NOMO-1 (cell line): Measurements from ENCODE around the gene UBE2D4.
A peak's percentile ranks its signal among the peaks of the same experiment; 100 is the strongest.
"Not testable (repeated sequence)": the region's sequence is repeated elsewhere in the genome, so short reads cannot be mapped to it uniquely, and the experiment has no call there.

Experiments used
- DNase-seq, 2 experiments: peaks; one replicate each; lab custom pipeline; 2025; ENCODE audit not compliant: unreplicated experiment in 2 of 2; lab: John Stamatoyannopoulos, UW

The UBE2D4 gene

DNA sequence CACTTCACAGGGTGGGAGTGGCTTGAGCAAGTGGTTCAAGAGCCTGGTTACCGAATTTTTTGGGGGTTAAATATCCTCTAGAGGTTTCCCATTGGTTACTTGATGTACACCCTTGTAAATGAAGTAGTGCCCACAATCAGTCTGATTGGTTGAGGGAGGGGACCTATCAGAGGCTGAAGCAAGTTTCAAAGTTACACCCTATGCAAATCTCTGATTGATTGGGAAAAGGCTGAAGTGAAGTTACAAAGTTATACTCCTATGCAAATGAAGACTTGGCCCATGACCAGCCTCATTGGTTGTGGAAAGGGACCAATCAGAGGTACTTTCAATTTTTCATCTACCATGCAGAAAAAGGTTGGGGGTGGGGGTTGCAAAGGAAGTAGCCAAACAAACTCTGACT, 34.7 kb downstream of the UBE2D4 start:
- no peak for DNase-seq

DNA sequence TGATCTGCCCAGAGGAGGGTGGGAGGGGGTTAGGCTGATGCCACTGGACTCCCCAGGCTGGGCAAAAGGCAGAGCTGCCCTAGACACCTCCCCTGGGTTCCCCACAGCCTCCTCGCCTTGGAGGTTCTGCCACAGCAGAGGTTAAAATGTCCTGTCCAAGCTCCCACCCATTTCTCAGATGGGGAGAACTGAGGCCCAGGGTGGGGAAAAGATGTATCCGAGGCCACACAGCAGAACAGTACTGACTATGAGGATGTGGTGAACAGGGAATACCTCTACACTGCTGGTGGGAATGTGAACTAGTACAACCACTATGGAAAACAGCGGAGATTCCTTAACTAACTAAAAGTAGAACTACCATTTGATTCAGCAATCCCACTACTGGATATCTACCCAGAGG, 40.2 kb downstream of the UBE2D4 start:
- not testable (repeated sequence) for DNase-seq

DNA sequence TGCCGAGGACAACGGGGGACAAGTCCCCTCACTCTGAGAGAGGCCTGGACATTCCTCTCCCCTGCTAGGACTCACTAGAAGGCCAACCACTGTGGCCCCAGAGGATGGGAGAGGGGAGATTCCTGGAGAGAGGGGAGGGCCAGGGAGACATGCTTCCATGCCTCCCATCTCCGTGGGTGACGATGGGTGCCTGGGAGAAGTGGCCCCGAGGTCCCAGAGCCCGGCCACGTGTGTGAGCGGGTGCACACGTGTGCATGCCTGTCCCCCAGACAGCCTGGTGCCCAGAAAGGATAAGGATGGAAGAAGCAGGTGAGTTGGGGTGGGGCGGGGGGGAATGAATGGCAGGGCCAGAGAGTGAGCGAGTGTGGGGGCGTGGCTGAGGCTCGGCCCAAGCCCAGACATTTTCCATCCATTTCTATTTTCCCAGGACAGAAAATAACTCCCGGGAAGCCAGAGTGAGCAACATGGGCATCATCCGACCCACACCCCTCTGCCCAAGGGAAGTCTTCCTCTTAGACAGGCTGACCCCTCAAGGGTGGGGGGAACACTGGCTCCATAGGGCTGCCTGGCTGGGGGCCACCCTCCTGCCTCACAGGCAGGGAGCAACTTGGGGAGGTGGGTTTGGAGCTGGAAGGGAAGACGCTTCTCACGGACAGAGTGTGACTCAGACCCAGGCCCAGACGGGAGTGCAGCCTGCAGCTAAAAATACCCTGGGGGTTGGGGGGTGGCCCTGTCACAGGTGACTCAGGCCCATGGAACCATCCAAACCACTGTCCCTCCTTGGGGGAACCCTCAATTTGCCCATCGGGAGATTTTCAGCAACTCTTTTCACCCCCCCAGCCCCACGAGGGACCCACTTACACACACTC, 42.2 kb downstream of the UBE2D4 start:
- not testable (repeated sequence) for DNase-seq

DNA sequence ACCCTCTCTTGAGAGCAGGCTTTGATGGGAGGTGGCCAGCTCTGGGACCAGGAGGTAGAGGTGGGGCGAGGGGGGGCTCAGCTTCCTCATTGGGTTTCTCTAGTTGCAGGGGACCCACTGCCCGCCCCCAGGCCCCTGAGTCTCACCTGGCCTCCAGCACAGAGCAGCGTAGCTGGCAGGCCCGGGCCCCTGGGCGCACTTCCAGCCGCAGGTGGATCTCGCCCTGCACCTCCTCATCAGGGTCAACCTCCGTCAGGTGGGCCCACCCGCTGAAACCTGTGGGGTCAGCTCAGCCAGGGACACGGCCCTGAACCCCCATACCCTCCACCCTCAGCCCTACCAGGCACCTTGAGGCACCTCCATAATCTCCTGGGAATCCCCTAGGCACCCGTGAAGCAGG, 43.4 kb downstream of the UBE2D4 start:
- not testable (repeated sequence) for DNase-seq

DNA sequence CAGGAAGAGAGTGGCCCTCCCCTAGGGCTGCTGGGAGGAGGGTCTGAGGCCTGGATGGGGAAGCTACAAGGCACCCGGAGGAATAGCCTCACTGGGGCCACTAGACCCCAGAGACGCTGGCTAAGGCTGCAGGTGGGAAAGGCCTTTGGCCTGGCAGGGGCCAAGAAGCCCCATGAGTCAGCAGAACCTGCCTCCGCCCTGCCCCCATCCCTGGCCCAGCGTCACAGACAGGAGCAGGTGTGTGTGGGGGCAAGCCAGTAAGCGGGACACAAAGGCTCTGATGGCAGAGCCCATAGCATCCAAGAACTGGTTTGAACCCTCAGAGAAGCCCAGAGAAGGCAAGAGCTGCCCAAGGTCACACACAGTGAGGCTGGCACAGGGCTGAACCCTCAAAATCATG, 44.5 kb downstream of the UBE2D4 start:
- not testable (repeated sequence) for DNase-seq

DNA sequence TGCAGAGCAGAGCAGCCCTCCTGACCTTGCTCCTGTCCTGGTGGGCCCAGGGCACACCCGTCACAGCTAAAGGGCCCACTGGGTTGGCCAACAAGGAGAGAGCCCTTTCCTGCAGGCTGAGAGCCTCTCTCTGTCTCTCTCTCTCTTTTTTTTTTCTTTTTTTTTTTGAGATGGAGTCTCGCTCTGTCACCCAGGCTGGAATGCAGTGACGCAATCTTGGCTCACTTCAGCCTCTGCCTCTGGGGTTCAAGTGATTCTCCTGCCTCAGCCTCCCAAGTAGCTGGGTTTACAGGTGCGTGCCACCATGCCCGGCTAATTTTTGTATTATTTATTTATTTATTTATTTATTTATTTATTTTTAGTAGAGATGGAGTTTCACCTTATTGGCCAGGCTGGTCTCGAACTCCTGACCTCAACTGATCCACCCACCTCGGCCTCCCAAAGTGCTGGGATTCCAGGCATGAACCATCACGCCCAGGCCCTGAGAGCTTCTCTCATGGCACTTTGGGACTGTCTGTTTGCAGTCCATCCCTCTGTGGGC, 47.9 kb downstream of the UBE2D4 start:
- not testable (repeated sequence) for DNase-seq

DNA sequence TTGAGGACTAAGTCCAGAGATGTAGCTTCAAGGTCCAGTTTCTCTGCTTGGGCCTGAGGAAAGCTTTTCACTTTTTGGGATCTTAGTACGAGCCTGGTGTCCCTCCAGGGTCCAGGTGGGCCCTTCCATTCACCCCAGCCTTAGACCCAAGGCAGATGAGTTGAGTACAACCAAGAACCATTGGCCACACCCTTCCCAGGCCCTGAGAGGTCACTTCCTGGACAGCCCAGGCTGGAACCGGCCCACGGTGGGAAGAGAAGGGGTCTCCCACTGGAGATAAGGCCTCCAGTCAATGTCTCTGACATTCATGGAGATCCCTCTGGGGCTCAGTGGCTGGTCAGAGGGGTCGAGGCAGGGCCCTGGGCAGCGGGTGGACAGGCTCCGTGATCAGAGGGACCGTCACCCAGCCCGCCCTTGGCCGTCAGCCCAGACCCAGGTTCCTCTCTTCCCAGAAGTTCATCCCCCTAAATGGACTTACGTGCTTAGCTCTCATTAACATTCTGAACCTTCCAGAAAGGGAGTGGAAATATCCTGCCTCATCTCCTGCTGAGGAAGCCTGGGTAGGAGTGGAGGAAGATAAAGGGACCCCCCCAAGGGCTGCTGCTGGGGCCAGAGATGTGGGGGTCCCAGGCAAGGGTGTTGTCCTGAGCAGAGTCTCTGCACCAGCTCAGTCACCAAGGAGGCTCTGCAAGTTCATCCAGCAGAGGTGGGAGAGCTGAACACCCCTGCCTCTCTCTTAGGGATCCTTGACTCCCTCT, 48.7 kb downstream of the UBE2D4 start:
- not testable (repeated sequence) for DNase-seq

DNA sequence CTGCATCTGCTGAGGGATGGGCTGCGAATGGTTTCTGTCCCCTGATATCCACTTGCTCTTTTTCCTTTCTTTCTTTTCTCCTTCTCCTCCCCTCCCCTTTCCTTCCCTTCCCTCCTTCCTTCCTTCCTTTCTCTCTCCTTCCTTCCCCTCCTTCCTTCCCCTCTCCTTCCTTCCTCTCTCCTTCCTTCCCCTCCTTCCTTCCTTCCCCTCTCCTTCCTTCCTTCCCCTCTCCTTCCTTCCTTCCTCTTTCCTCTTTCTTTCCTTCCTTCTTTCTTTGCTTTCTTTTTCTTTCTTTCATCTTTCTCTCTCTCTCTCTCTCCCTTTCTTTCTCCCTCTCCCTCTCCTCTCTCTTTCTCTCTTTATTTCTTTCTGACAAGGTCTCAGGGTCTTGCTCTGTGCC, 51.3 kb downstream of the UBE2D4 start:
- DNase-seq: no peak

DNA sequence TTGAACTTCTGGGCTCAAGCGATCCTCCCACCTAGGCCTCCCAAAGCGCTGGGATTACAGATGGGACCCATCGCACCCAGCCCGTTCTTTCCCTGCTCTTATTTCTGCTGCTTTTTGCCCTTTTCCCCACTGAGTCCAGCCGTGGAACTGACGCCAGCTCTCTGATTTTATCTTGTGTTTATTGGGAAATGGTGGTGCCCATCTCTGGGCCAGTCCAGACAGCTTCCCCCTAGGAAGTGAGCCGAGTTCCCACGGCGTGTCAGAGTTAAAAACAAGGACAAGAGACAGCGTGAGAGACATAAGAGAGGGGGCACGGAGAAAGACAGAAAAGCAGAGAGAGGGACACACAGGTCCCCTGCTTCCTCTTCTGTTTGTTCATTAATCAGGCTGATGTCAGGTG, 51.9 kb downstream of the UBE2D4 start:
- DNase-seq: not testable (repeated sequence)

DNA sequence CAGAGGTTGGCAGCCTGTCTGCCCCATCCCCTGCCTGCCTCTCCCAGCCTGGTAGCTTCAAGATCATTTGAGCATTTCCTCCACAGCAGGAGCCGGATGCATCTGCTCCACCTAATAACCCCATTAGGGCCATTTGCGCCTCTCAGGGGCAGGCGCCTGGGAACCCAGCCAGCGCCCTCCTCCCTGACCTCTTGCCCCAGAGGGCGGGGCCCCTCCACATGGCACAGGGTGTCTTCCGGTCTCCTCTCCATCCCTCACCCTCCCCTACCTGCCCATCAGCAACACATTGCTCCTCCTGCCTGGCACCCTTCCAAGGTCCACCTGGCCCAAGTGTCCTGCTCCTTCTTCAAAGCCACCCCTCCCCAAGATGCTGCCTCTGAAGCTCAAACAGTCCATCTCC, 56.6 kb downstream of the UBE2D4 start:
- not testable (repeated sequence) for DNase-seq

DNA sequence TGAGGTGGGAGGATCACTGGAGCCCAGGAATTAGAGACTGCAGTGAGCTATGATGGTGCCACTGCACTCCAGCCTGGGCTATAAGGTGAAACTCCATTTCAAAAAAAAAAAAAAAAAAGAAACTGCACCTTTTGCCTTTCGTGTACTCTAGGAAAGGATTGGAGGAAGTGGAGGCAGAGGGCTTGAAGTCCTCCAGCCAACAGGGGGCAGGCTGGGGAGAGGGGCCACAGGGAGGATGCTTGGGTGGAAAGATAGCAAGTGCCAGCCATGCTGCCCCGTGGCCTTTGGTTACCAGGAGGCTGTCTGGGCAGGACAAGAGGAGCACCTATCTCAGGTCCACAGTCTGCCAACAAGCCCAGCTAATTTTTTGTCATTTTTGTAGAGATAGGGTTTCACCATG, 57.5 kb downstream of the UBE2D4 start:
- DNase-seq: not testable (repeated sequence)

DNA sequence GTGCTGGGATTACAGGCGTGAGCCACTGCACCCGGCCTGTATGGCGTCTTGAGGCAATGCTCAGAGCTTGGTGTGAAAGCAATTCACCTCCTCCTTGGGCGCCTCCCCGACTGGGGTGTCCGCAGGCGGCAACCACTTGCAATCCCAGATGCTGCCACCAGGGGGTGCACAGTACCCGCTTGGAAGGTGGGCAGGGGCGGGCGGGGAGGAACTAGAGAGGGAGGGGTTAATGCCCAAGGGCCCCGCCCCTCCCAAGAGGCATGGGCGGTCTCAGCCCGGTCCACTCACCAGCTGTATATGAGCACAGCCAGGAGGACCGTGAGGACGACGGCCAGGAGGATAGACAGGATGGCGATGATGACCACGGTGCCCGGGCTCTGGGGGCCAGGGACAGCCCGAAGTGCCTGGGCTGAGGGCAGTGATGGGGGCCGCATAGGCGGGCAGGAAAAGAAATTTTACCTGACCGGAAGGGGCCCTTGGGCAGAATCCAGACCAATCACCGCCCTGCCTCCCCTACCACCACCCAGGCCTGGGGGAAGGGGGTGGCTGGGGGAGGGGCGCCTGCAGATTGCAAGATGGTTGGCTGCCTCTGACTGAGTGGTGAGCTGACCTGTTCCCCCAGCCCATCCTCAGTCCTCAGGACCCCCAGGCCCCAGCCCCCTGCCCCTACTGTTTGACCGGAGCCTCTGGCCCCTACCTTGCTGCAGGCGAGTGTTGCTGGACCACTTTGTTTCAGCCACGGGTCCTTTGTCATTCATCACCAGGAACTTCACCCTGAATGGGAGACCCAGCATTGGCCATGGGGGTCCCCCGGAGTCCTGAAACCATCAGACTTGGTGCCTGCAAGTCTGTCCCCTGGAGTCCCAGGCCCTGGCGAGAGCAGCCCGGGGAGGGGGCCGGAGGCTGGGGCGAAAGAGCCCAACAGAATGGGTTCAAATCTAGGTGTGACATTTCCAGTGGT, 59.9 kb downstream of the UBE2D4 start:
- peak; percentile 1 to 27 for DNase-seq

DNA sequence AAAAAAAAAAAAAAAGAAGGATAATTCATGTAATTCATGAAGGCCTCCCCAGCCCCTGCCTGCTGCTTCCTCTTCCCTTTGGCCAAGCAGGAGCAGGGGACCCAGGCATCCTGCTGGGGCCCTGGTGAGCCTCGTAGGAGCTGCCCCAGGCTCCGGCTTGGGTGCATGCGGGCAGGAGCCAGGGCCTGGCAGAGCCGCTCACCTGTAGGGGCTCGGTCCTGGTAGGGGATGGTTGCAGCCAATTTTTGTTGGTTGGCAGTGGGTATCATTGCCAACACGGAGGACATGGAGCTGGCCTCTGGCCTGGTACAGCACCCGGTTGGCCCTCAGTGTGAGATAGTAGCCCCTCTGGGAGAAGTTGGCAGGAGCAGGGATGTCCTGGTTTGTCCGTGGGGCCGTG, 61.2 kb downstream of the UBE2D4 start:
- not testable (repeated sequence) for DNase-seq

DNA sequence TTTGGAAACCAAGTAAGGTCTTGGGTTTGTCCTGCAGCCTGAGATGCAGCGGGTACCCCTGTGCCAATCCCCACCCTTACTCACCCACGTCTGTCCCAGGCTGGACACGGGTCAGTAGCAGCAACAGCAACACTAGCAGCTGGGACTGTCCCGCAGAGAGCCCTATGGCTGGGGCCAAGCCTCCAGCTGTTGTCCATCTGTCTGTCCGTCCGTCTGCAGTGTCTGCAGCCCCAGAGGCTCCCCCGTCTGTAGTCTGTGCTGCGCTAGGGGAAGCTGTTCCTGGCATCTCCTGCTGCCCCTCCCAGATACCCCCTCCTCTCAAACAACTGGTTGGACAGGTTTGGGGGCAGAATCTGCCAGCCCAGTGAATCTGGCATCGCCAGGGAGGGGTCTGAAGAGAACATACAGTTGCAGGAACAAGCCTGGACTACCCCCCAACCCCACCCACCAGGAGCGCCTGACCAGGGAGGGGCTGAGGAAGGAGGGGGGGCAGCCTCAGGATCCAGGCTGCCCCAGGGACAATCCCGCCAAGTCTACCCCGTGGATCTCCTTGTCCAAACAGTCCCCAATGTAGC, 63.9 kb downstream of the UBE2D4 start:
- not testable (repeated sequence) for DNase-seq

DNA sequence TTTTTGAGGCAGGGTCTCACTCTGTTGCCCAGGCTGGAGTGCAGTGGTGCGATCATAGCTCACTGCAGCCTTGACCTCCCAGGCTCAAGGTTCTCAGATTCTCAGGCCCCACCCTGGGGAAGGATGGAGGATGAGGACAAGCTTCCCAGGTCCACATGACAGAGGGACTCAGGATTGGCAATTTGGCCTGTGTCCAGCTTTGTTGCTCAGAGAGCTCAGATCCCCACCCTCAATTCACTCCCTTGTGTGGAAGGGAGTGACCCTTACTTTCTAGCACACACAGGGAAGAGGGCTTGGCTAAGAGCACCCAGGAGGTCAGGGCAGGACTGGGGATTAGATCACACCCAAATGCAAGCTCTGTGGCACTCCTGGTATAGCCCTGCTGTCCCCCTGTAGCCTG, 64.6 kb downstream of the UBE2D4 start:
- not testable (repeated sequence) for DNase-seq

DNA sequence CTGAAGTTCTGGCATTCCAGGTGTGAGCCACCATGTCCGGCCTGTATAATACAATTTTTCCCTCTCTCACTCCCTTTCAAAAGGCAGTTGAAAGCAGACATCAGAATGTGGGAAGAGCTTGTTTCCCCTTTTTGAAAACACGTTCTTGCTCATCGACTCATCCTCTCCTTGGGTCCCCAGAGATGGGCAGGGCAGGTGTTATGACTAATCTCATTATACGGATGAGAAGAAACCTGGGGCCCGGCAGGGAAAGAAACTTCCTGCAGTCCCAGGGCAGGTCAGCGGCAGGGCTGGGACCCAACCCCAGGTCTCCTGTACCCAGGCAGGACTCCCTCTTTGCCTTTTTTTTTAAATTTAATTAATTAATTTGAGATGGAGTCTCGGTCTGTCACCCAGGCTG, 66.7 kb downstream of the UBE2D4 start:
- peak in 1 of 2 experiments; percentile 18 for DNase-seq

DNA sequence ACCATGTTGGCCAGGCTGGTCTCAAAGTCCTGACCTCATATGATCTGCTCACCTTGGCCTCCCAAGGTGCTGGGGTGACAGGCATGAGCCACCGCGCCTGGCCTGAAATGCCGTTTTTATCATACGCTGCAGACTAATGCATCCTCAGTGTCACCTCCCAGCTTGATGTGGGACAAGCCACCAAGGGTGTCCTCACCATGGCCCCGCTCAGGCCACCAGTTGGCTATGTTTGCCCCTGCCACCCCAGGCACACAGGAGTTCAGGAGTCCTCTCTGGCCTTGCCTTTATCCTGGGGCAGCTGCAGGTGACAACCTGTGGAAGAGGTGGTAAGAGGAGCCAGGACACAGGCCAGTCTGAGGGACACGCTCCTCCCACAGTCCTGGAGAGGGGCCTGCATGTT, 68.4 kb downstream of the UBE2D4 start:
- not testable (repeated sequence) for DNase-seq

DNA sequence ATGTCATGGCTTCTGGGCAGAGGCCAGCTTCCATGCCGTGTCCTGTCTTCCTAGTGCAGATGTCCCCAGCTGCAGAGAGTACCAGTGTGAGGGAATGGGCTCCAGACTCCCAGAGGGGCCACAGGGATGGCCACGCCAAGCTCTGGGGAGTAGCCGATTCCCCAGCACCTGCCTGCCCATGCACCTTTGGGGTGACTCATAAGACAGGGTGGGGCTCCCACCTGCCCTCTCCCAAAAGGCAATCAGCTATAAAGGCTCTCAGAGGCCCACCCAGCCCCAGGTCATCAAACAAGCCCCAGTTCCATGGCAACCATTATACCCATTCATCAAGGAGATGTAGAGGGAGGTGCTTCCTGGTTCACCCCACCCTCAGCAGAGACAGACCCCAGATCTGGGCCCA, 71.3 kb downstream of the UBE2D4 start, which contains the start of gene SPDYE1:
SPDYE1 (plus strand) TSS at position 366 of the 400 bp plus-strand sequence. CDS start 2,053 bp downstream, outside the sequence.
- DNase-seq: not testable (repeated sequence)
